HG03103 (cell line): ENCODE results near the gene CCDC14.
A peak's percentile ranks its signal among the peaks of the same experiment; 100 is the strongest.
"Not testable (repeated sequence)": the region's sequence is repeated elsewhere in the genome, so short reads cannot be mapped to it uniquely, and the experiment has no call there.

Experiments used
- ATAC-seq: cut with Tn5 transposase; IDR thresholded peaks from one replicate; pipeline ENCODE4 v1.9.1; 2021; ENCODE audit warnings: low read depth; ENCODE audit not compliant: unreplicated experiment

CCDC14 gene

GRCh38 chr3:123971406-123971805 is 10.4 kb upstream of the CCDC14 start:
- no peak for ATAC-seq

GRCh38 chr3:123967260-123967659 is 6.2 kb upstream of the CCDC14 start:
- ATAC-seq, result not testable (repeated sequence)

- ATAC-seq, result not testable (repeated sequence)
Measured at GRCh38 chr3:123966799-123967198, 5.8 kb upstream of the CCDC14 start.

GRCh38 chr3:123964793-123965192 is 3.8 kb upstream of the CCDC14 start:
- not testable (repeated sequence) for ATAC-seq

- ATAC-seq, result no peak
Measured at GRCh38 chr3:123961508-123961856, 453 bp upstream of the CCDC14 start.

GRCh38 chr3:123953735-123954134 is 7.3 kb downstream of the CCDC14 start:
- peak; percentile 67 for ATAC-seq

- ATAC-seq, result no peak
Measured at GRCh38 chr3:123952844-123953520, 8.0 kb downstream of the CCDC14 start.

- ATAC-seq, result no peak
Measured at GRCh38 chr3:123951522-123952447, 9.2 kb downstream of the CCDC14 start.

- ATAC-seq, result no peak
Measured at GRCh38 chr3:123949641-123950040, 11.4 kb downstream of the CCDC14 start.

GRCh38 chr3:123948449-123948848 is 12.6 kb downstream of the CCDC14 start:
- ATAC-seq, result no peak

GRCh38 chr3:123947482-123947881 is 13.5 kb downstream of the CCDC14 start:
- no peak for ATAC-seq

- ATAC-seq, result no peak
Measured at GRCh38 chr3:123941542-123941941, 19.5 kb downstream of the CCDC14 start.

GRCh38 chr3:123941121-123941520 is 19.9 kb downstream of the CCDC14 start:
- no peak for ATAC-seq

GRCh38 chr3:123939706-123940105 is 21.3 kb downstream of the CCDC14 start:
- ATAC-seq, result no peak

GRCh38 chr3:123936400-123936799 is 24.6 kb downstream of the CCDC14 start:
- no peak for ATAC-seq

- ATAC-seq, result no peak
Measured at GRCh38 chr3:123935830-123936229, 25.2 kb downstream of the CCDC14 start.

GRCh38 chr3:123934250-123934649 is 26.8 kb downstream of the CCDC14 start:
- no peak for ATAC-seq

GRCh38 chr3:123930445-123930844 is 30.6 kb downstream of the CCDC14 start:
- ATAC-seq, result no peak

GRCh38 chr3:123929325-123929724 is 31.7 kb downstream of the CCDC14 start:
- ATAC-seq, result no peak

- ATAC-seq, result no peak
Measured at GRCh38 chr3:123926396-123926795, 34.6 kb downstream of the CCDC14 start.

GRCh38 chr3:123920868-123921267 is 40.2 kb downstream of the CCDC14 start:
- ATAC-seq, result no peak

- no peak for ATAC-seq
Measured at GRCh38 chr3:123920383-123920782, 40.6 kb downstream of the CCDC14 start.
